Measurements from ENCODE around the gene KIF3B.

- TF ChIP-seq CTCF (IDR thresholded peaks at IDR 0.05 in 4 of 5, conservative IDR thresholded peaks at IDR 0.05 in 1 of 5) (no peak), POLR2A (IDR thresholded peaks at IDR 0.05) (no peak)
Observed at GRCh38 chr20:32233286-32233685, 44.2 kb upstream of the KIF3B start.
